WTC11 (cell line): ENCODE measurements around the gene DCTD. TPM values are rescaled to one million over a fixed set of nuclear protein-coding genes. Genes with fewer than 3 reads are reported as not detected.

Experiments
- ATAC-seq: fragments of 200-7000 bp; cut with Tn5 transposase; 2 replicates; pipeline ENCODE4 v1.10.0; 2021; ENCODE audit warnings: mild to moderate bottlenecking, moderate library complexity
- CTCF ChIA-PET: fragments of 300-600 bp; sonication (Branson Sonifier 250); formaldehyde crosslinking; loops from one replicate; lab custom pipeline; 2021; ENCODE audit warnings: antibody characterized with exemption; lab: Charles Lee
- POLR2A ChIA-PET: fragments of 350-600 bp; sonication (Branson Sonifier 250); formaldehyde crosslinking; loops from one replicate; lab custom pipeline; 2021; ENCODE audit warnings: antibody characterized with exemption; lab: Charles Lee
- DNase-seq: peaks from one replicate; pipeline ENCODE4 v3.0.0; 2021; ENCODE audit warnings: low spot score
- H3K27ac Mint-ChIP-seq: 2 replicates; pipeline ENCODE4 v1.8.0; 2021; ENCODE audit warnings: mixed read lengths
- H3K27me3 Mint-ChIP-seq: 2 replicates; pipeline ENCODE4 v1.8.0; 2021; ENCODE audit warnings: low read depth, mild to moderate bottlenecking, moderate library complexity, mixed read lengths
- H3K36me3 Mint-ChIP-seq: 2 replicates; pipeline ENCODE4 v1.8.0; 2021; ENCODE audit warnings: mixed read lengths
- H3K4me1 Mint-ChIP-seq: 2 replicates; pipeline ENCODE4 v1.8.0; 2022; ENCODE audit warnings: mixed read lengths
- H3K4me3 Mint-ChIP-seq: 2 replicates; pipeline ENCODE4 v1.8.0; 2021; ENCODE audit warnings: mild to moderate bottlenecking, moderate library complexity, mixed read lengths
- H3K9me3 Mint-ChIP-seq: 2 replicates; pipeline ENCODE4 v1.8.0; 2021; ENCODE audit warnings: mixed read lengths
- AFF4 ChIP-seq: sonication (generic); formaldehyde crosslinking; IDR thresholded peaks from 2 replicates; pipeline ENCODE4 v1.8.1; 2023; ENCODE audit warnings: mild to moderate bottlenecking, missing genetic modification reagents, borderline replicate concordance
- CBFB ChIP-seq: sonication (generic); formaldehyde crosslinking; IDR thresholded peaks from 2 replicates; pipeline ENCODE4 v1.8.1; 2022; ENCODE audit warnings: mild to moderate bottlenecking, low read depth, missing genetic modification reagents
- CTCF ChIP-seq: fragments of 200-600 bp; IDR thresholded peaks from 2 replicates; pipeline ENCODE4 v1.8.0; 2022; ENCODE audit warnings: antibody characterized with exemption
- EMX1 ChIP-seq: fragments of 250-450 bp; sonication (Bioruptor Pico); IDR thresholded peaks from 2 replicates; pipeline ENCODE4 v1.8.0; 2021; ENCODE audit warnings: mild to moderate bottlenecking
- GABPB1 ChIP-seq: sonication (generic); formaldehyde crosslinking; IDR thresholded peaks from 2 replicates; pipeline ENCODE4 v1.8.1; 2023; ENCODE audit warnings: mild to moderate bottlenecking, missing genetic modification reagents
- IRF1 ChIP-seq: sonication (generic); formaldehyde crosslinking; IDR thresholded peaks from 2 replicates; pipeline ENCODE4 v1.8.0; 2023; ENCODE audit warnings: missing genetic modification reagents
- MAX ChIP-seq: sonication (generic); formaldehyde crosslinking; IDR thresholded peaks from 2 replicates; pipeline ENCODE4 v1.8.0; 2022; ENCODE audit warnings: mild to moderate bottlenecking, missing genetic modification reagents
- NR3C1 ChIP-seq: sonication (generic); formaldehyde crosslinking; conservative IDR thresholded peaks from 2 replicates; pipeline ENCODE4 v1.8.1; 2023; ENCODE audit warnings: low read depth, mild to moderate bottlenecking, missing genetic modification reagents
- TEAD1 ChIP-seq: sonication (generic); formaldehyde crosslinking; IDR thresholded peaks from 2 replicates; pipeline ENCODE4 v1.8.0; 2022; ENCODE audit warnings: mild to moderate bottlenecking, missing genetic modification reagents
- ZNF121 ChIP-seq: sonication (generic); formaldehyde crosslinking; IDR thresholded peaks from 2 replicates; pipeline ENCODE4 v1.8.0; 2023; ENCODE audit warnings: missing genetic modification reagents
- ZNF263 ChIP-seq: sonication (generic); formaldehyde crosslinking; IDR thresholded peaks from 2 replicates; pipeline ENCODE4 v1.8.1; 2022; ENCODE audit warnings: low read depth, mild to moderate bottlenecking, moderate library complexity, missing genetic modification reagents
- ZNF317 ChIP-seq: sonication (generic); formaldehyde crosslinking; IDR thresholded peaks from 2 replicates; pipeline ENCODE4 v1.8.1; 2023; ENCODE audit warnings: low read depth, mild to moderate bottlenecking, moderate library complexity, missing genetic modification reagents, borderline replicate concordance
- ZNF512 ChIP-seq: sonication (generic); formaldehyde crosslinking; IDR thresholded peaks from 2 replicates; pipeline ENCODE4 v1.8.1; 2022; ENCODE audit warnings: missing genetic modification reagents, borderline replicate concordance
- ZNF671 ChIP-seq: fragments of 250-450 bp; sonication (Bioruptor Pico); IDR thresholded peaks from 2 replicates; pipeline ENCODE4 v1.8.0; 2021; ENCODE audit warnings: mild to moderate bottlenecking
- total RNA-seq: library from RNA; stranded (reverse); gene quantifications from 3 replicates; pipeline ENCODE4 v1.2.3, GENCODE V29; 2021
- TF ChIP-seq, protein P1 (sequence below): sonication (generic); formaldehyde crosslinking; IDR thresholded peaks from 2 replicates; pipeline ENCODE4 v1.8.0; 2022; ENCODE audit warnings: mild to moderate bottlenecking, missing genetic modification reagents
- TF ChIP-seq, protein P2 (sequence below): sonication (generic); formaldehyde crosslinking; IDR thresholded peaks from 2 replicates; pipeline ENCODE4 v1.8.1; 2023; ENCODE audit warnings: mild to moderate bottlenecking, missing genetic modification reagents
- TF ChIP-seq, protein P3 (sequence below): sonication (generic); formaldehyde crosslinking; IDR thresholded peaks from 2 replicates; pipeline ENCODE4 v1.8.0; 2022; ENCODE audit warnings: missing genetic modification reagents

Gene DCTD
- total RNA-seq, 1 experiment from 2014 or later, result 56.8 TPM

DNA sequence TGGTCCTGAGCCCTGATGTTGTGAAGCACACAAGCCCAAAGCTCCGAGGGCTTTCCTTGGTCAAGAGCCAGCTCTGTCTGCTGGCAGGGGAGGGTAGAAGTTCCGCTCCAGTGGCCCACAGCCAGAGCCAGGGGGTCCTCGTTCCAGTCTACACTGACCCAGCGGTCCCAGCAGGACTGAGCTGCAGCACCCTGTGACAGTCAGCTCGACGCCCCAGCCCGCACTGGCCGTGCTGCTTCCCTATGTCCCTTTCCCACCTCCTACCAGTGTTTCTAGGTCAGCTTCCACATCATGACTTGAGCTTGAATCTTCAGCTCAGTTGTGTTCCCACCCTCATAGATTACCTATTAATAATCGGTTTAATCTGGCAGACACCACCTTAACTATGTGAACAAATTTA, 22.5 kb upstream of the DCTD start:
- peaks cover 7% of the 10 kb centered on the region; the same call in 1 of the 2 replicates for H3K9me3 Mint-ChIP-seq
- TF ChIP-seq ZNF121 (CRISPR knock-in tag) (no peak), CBFB (CRISPR knock-in tag) (no peak), AFF4 (no peak), NR3C1 (no peak), MAX (CRISPR knock-in tag) (no peak), EMX1 (CRISPR knock-in tag) (no peak), ZNF317 (CRISPR knock-in tag) (no peak), ZNF263 (no peak), GABPB1 (CRISPR knock-in tag) (no peak), ZNF512 (CRISPR knock-in tag) (no peak), CTCF (no peak), IRF1 (CRISPR knock-in tag) (no peak), TEAD1 (CRISPR knock-in tag) (no peak), ZNF671 (CRISPR knock-in tag) (no peak)
- TF ChIP-seq, protein P1, sequence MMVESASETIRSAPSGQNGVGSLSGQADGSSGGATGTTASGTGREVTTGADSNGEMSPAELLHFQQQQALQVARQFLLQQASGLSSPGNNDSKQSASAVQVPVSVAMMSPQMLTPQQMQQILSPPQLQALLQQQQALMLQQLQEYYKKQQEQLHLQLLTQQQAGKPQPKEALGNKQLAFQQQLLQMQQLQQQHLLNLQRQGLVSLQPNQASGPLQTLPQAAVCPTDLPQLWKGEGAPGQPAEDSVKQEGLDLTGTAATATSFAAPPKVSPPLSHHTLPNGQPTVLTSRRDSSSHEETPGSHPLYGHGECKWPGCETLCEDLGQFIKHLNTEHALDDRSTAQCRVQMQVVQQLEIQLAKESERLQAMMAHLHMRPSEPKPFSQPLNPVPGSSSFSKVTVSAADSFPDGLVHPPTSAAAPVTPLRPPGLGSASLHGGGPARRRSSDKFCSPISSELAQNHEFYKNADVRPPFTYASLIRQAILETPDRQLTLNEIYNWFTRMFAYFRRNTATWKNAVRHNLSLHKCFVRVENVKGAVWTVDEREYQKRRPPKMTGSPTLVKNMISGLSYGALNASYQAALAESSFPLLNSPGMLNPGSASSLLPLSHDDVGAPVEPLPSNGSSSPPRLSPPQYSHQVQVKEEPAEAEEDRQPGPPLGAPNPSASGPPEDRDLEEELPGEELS (CRISPR knock-in tag), result no peak
- TF ChIP-seq, protein P2, sequence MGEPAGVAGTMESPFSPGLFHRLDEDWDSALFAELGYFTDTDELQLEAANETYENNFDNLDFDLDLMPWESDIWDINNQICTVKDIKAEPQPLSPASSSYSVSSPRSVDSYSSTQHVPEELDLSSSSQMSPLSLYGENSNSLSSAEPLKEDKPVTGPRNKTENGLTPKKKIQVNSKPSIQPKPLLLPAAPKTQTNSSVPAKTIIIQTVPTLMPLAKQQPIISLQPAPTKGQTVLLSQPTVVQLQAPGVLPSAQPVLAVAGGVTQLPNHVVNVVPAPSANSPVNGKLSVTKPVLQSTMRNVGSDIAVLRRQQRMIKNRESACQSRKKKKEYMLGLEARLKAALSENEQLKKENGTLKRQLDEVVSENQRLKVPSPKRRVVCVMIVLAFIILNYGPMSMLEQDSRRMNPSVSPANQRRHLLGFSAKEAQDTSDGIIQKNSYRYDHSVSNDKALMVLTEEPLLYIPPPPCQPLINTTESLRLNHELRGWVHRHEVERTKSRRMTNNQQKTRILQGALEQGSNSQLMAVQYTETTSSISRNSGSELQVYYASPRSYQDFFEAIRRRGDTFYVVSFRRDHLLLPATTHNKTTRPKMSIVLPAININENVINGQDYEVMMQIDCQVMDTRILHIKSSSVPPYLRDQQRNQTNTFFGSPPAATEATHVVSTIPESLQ (CRISPR knock-in tag), result no peak
- TF ChIP-seq, protein P3, sequence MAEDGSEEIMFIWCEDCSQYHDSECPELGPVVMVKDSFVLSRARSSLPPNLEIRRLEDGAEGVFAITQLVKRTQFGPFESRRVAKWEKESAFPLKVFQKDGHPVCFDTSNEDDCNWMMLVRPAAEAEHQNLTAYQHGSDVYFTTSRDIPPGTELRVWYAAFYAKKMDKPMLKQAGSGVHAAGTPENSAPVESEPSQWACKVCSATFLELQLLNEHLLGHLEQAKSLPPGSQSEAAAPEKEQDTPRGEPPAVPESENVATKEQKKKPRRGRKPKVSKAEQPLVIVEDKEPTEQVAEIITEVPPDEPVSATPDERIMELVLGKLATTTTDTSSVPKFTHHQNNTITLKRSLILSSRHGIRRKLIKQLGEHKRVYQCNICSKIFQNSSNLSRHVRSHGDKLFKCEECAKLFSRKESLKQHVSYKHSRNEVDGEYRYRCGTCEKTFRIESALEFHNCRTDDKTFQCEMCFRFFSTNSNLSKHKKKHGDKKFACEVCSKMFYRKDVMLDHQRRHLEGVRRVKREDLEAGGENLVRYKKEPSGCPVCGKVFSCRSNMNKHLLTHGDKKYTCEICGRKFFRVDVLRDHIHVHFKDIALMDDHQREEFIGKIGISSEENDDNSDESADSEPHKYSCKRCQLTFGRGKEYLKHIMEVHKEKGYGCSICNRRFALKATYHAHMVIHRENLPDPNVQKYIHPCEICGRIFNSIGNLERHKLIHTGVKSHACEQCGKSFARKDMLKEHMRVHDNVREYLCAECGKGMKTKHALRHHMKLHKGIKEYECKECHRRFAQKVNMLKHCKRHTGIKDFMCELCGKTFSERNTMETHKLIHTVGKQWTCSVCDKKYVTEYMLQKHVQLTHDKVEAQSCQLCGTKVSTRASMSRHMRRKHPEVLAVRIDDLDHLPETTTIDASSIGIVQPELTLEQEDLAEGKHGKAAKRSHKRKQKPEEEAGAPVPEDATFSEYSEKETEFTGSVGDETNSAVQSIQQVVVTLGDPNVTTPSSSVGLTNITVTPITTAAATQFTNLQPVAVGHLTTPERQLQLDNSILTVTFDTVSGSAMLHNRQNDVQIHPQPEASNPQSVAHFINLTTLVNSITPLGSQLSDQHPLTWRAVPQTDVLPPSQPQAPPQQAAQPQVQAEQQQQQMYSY (CRISPR knock-in tag), result no peak
- TF ChIP-seq, all 79 proteins: peak for 0
- peaks cover 16% of the 10 kb centered on the region for H3K4me1 Mint-ChIP-seq
- H3K36me3 Mint-ChIP-seq, result no peaks in the 10 kb centered on the region
- ATAC-seq (no peak), DNase-seq (no peak)
- ChIA-PET CTCF (interaction anchor here (0.5 to 4.3 kb wide), 8 partner anchors 9 to 466 kb away, joined by 3 to 47 read pairs (median 12); no protein-coding TSS in a partner anchor), POLR2A (no interaction called here)
- H3K4me3 Mint-ChIP-seq, result no peak overlapping the region
- no peak overlapping the region for H3K27ac Mint-ChIP-seq
- peaks cover 6% of the 10 kb centered on the region; the same call in 1 of the 2 replicates for H3K27me3 Mint-ChIP-seq
